Fibroblast of lung (primary cell): ENCODE data around the gene KRTAP19-4.
"Not testable (repeated sequence)": the region's sequence is repeated elsewhere in the genome, so short reads cannot be mapped to it uniquely, and the experiment has no call there.

ENCODE experiments used
- EZH2 ChIP-seq: IDR thresholded peaks from 2 replicates; pipeline ENCODE4 v1.5.1; 2012; ENCODE audit warnings: low read length, control low read depth, mild to moderate bottlenecking; ENCODE audit errors: missing control alignments
- TF ChIP-seq, protein P1 (sequence below), 2 donors: IDR thresholded peaks in 1 of 2; conservative IDR thresholded peaks in 1 of 2; 1 replicate in 1 of 2; 2 replicates in 1 of 2; pipeline ENCODE4 v1.5.1; 2011 to 2012; ENCODE audit warnings: low read length in 2 of 2, control low read depth in 1 of 2, inconsistent platforms in 1 of 2, low read depth in 1 of 2, mild to moderate bottlenecking in 1 of 2

DNA sequence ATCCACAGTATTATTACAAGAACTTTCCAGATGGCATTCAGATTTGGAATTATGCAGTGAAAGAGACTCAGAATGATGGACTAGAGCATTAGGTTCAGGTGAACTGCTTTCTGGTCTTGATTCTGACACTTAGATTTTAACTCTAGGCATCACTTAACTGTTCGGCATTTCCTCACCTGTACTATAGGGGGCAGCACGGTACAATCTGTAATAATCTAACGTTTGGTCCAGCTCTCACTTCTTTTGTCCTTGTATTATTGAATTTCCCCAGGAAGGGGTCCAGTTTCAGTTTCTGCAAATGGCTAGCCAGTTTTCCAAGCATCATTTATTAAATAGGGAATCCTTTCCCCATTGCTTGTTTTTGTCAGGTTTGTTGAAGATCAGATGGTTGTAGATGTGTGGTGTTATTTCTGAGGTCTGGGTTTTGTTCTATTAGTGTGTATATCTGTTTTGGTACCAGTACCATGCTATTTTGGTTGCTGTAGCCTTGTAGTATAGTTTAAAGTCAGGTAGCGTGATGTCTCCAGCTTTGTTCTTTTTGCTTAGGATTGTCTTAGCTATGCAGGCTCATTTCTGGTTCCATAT, 8.7 kb upstream of the KRTAP19-4 start:
- TF ChIP-seq, protein P1, sequence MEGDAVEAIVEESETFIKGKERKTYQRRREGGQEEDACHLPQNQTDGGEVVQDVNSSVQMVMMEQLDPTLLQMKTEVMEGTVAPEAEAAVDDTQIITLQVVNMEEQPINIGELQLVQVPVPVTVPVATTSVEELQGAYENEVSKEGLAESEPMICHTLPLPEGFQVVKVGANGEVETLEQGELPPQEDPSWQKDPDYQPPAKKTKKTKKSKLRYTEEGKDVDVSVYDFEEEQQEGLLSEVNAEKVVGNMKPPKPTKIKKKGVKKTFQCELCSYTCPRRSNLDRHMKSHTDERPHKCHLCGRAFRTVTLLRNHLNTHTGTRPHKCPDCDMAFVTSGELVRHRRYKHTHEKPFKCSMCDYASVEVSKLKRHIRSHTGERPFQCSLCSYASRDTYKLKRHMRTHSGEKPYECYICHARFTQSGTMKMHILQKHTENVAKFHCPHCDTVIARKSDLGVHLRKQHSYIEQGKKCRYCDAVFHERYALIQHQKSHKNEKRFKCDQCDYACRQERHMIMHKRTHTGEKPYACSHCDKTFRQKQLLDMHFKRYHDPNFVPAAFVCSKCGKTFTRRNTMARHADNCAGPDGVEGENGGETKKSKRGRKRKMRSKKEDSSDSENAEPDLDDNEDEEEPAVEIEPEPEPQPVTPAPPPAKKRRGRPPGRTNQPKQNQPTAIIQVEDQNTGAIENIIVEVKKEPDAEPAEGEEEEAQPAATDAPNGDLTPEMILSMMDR (conservative IDR thresholded peaks at IDR 0.05 in 1 of 2, IDR thresholded peaks at IDR 0.05 in 1 of 2; ENCODE audit: low read depth in 1 of 2, low read length in 2 of 2): not testable (repeated sequence)
- not testable (repeated sequence) for TF ChIP-seq EZH2
